Body of pancreas (tissue), 4 donors: ENCODE data around the gene MYZAP.

ENCODE experiments used
- CTCF ChIP-seq, 7 experiments: fragments of 450-650 bp in 4 of 7; fragments of 200-600 bp in 3 of 7; sonication (generic) in 3 of 7; IDR thresholded peaks; one replicate each; pipeline ENCODE4 v1.5.1; 2016 to 2019; ENCODE audit warnings: antibody characterized with exemption in 7 of 7
- POLR2A ChIP-seq, 3 donors: fragments of 450-650 bp; IDR thresholded peaks; one replicate each; pipeline ENCODE4 v1.6.1; 2016; ENCODE audit warnings: antibody characterized with exemption in 3 of 3, mild to moderate bottlenecking in 2 of 3

- TF ChIP-seq CTCF (IDR thresholded peaks at IDR 0.05), result no peak
- TF ChIP-seq POLR2A (IDR thresholded peaks at IDR 0.05), result no peak
These were observed 41.1 kb upstream of the MYZAP start for GRCh38 chr15:57550640-57551039.
